HepG2 (cell line): ENCODE measurements around the gene NAPEPLD. TPM values are rescaled to one million over a fixed set of nuclear protein-coding genes. Genes with fewer than 3 reads are reported as not detected.

Experiments
- AKAP8 ChIP-seq: sonication (generic); formaldehyde crosslinking; IDR thresholded peaks from 2 replicates; pipeline ENCODE4 v1.5.1; 2020; ENCODE audit warnings: mild to moderate bottlenecking, missing genetic modification reagents
- BORCS8-MEF2B ChIP-seq: sonication (generic); formaldehyde crosslinking; IDR thresholded peaks from 2 replicates; pipeline ENCODE4 v1.8.0; 2022; ENCODE audit warnings: mild to moderate bottlenecking, missing genetic modification reagents
- CREB1 ChIP-seq, 2 experiments: fragments of 450-650 bp in 1 of 2; IDR thresholded peaks; 2 replicates each; pipeline ENCODE4 v1.6.1; 2016 to 2017; ENCODE audit warnings: control low read depth in 1 of 2, mild to moderate bottlenecking in 1 of 2, missing compliant biosample characterization in 1 of 2, missing genetic modification characterization in 1 of 2
- MTF1 ChIP-seq: sonication (generic); formaldehyde crosslinking; IDR thresholded peaks from 2 replicates; pipeline ENCODE4 v1.5.0; 2020; ENCODE audit warnings: missing genetic modification reagents
- NFYC ChIP-seq: IDR thresholded peaks from 2 replicates; pipeline ENCODE4 v1.6.1; 2016; ENCODE audit warnings: missing genetic modification reagents, missing compliant biosample characterization
- NR2F2 ChIP-seq: IDR thresholded peaks from 2 replicates; pipeline ENCODE4 v1.6.1; 2012; ENCODE audit warnings: low read depth, inconsistent platforms, borderline replicate concordance
- ONECUT2 ChIP-seq: sonication (generic); formaldehyde crosslinking; IDR thresholded peaks from 2 replicates; pipeline ENCODE4 v1.4.0; 2020; ENCODE audit warnings: missing genetic modification reagents
- SP5 ChIP-seq: IDR thresholded peaks from 2 replicates; pipeline ENCODE4 v1.6.1; 2016; ENCODE audit warnings: low read depth, borderline replicate concordance
- ZFP41 ChIP-seq: sonication (generic); formaldehyde crosslinking; IDR thresholded peaks from 2 replicates; pipeline ENCODE4 v1.4.0; 2020; ENCODE audit warnings: mild to moderate bottlenecking, missing genetic modification reagents, borderline replicate concordance
- ZFP62 ChIP-seq: sonication (generic); formaldehyde crosslinking; IDR thresholded peaks from 2 replicates; pipeline ENCODE4 v1.4.0; 2020; ENCODE audit warnings: missing genetic modification reagents
- ZNF569 ChIP-seq: sonication (generic); formaldehyde crosslinking; IDR thresholded peaks from 2 replicates; pipeline ENCODE4 v1.5.0; 2020; ENCODE audit warnings: mild to moderate bottlenecking, missing genetic modification reagents, moderate library complexity, borderline replicate concordance
- ZNF790 ChIP-seq: sonication (generic); formaldehyde crosslinking; IDR thresholded peaks from 2 replicates; pipeline ENCODE4 v1.8.0; 2022; ENCODE audit warnings: missing genetic modification reagents, mild to moderate bottlenecking, borderline replicate concordance
- ZSCAN21 ChIP-seq: sonication (generic); formaldehyde crosslinking; IDR thresholded peaks from 2 replicates; pipeline ENCODE4 v1.8.0; 2022; ENCODE audit warnings: mild to moderate bottlenecking, missing genetic modification reagents, moderate library complexity, borderline replicate concordance
- polyA plus RNA-seq, 8 experiments: library from polyadenylated mRNA; depleted of rRNA in 3 of 8; stranded (reverse) in 7 of 8; unstranded in 1 of 8; fragments of >200 nt; fragmentation: Illumina TruSeq in 4 of 8; extraction: Trizol in 4 of 8; gene quantifications; 2 replicates each; pipeline versions ENCODE4 v1.2.1 to v1.2.3, GENCODE V29; 2011 to 2016; ENCODE audit warnings: low read depth in 4 of 8, missing spikeins in 1 of 8, mixed read lengths in 1 of 8; ENCODE audit not compliant: insufficient read depth in 1 of 8
- total RNA-seq, 5 experiments: library from RNA; depleted of rRNA; stranded (reverse); fragments of >200 nt; fragmentation: Illumina TruSeq; extraction: Trizol; gene quantifications; 2 replicates each; pipeline ENCODE4 v1.2.3, GENCODE V29; 2016; ENCODE audit warnings: low read depth in 1 of 5
- TF ChIP-seq, protein P1 (sequence below): sonication (generic); formaldehyde crosslinking; IDR thresholded peaks from 2 replicates; pipeline ENCODE4 v1.9.0; 2021; ENCODE audit warnings: mild to moderate bottlenecking, missing genetic modification reagents
- TF ChIP-seq, protein P2 (sequence below): sonication (generic); formaldehyde crosslinking; IDR thresholded peaks from 2 replicates; pipeline ENCODE4 v1.4.0; 2020; ENCODE audit warnings: mild to moderate bottlenecking, missing genetic modification reagents
- TF ChIP-seq, protein P3 (sequence below): sonication (generic); formaldehyde crosslinking; IDR thresholded peaks from 2 replicates; pipeline ENCODE4 v1.4.0; 2020; ENCODE audit warnings: mild to moderate bottlenecking, missing genetic modification reagents
- TF ChIP-seq, protein P4 (sequence below): sonication (generic); formaldehyde crosslinking; conservative IDR thresholded peaks from 2 replicates; pipeline ENCODE4 v1.5.0; 2020; ENCODE audit warnings: missing genetic modification reagents
- TF ChIP-seq, protein P5 (sequence below): sonication (generic); formaldehyde crosslinking; IDR thresholded peaks from 2 replicates; pipeline ENCODE4 v1.5.0; 2020; ENCODE audit warnings: mild to moderate bottlenecking, missing genetic modification reagents

NAPEPLD gene
- total and polyA plus RNA-seq, 2 of the 13 experiments (the other 11 are each of a cell fraction or from before 2014, with no cell fraction given): 3.4 to 5.6 TPM

DNA sequence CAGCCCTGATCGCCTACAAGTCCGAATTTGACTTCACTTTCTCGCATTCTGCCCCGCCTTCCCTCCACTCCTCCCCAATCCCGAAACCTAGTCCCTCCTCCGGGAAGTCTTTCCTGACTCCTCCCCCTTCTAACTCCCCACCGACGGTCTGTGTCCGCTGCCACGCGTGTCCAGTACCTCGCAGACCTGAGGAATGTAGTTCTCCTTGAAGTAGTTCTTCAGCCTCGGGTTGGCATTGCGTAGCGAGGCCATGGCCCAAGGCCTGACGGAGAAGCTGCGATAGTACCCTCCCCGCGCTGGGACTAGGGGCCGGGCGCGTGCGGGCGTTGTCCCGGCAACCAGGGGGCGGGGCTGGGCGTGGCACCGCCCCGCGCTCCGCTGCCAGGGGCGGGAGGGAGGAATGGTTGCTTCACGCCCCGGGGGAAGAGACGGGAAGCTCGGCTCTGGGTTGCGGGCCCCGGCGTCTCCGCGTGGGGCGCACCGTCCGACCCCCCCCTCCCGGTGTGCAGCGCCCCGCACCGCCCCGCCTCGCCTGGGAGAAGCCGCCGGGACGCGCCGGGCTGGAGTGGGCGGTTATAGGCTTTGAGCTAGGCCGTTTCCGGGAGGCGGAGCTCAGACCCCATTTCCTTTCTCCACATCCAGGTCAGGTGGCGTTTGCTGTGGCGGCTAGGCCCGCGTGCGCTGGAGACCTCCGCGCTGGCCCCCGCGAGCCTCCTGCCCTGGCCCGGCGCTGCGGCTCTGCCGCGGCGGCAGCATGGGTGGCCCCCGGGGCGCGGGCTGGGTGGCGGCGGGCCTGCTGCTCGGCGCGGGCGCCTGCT lies 74.2 kb downstream of the NAPEPLD start, which contains the start of the genes ARMC10 and FBXL13 (continued):
- no peak for TF ChIP-seq MTF1 (CRISPR knock-in tag)
- no peak for TF ChIP-seq ONECUT2
- TF ChIP-seq ZFP41 (CRISPR knock-in tag): no peak
- TF ChIP-seq NR2F2: no peak
- TF ChIP-seq AKAP8 (CRISPR knock-in tag): no peak; the same call in 1 of the 2 replicates
- no peak for TF ChIP-seq ZFP62 (CRISPR knock-in tag)
- TF ChIP-seq ZSCAN21 (CRISPR knock-in tag): no peak; the same call in 1 of the 2 replicates
- TF ChIP-seq, protein P1, sequence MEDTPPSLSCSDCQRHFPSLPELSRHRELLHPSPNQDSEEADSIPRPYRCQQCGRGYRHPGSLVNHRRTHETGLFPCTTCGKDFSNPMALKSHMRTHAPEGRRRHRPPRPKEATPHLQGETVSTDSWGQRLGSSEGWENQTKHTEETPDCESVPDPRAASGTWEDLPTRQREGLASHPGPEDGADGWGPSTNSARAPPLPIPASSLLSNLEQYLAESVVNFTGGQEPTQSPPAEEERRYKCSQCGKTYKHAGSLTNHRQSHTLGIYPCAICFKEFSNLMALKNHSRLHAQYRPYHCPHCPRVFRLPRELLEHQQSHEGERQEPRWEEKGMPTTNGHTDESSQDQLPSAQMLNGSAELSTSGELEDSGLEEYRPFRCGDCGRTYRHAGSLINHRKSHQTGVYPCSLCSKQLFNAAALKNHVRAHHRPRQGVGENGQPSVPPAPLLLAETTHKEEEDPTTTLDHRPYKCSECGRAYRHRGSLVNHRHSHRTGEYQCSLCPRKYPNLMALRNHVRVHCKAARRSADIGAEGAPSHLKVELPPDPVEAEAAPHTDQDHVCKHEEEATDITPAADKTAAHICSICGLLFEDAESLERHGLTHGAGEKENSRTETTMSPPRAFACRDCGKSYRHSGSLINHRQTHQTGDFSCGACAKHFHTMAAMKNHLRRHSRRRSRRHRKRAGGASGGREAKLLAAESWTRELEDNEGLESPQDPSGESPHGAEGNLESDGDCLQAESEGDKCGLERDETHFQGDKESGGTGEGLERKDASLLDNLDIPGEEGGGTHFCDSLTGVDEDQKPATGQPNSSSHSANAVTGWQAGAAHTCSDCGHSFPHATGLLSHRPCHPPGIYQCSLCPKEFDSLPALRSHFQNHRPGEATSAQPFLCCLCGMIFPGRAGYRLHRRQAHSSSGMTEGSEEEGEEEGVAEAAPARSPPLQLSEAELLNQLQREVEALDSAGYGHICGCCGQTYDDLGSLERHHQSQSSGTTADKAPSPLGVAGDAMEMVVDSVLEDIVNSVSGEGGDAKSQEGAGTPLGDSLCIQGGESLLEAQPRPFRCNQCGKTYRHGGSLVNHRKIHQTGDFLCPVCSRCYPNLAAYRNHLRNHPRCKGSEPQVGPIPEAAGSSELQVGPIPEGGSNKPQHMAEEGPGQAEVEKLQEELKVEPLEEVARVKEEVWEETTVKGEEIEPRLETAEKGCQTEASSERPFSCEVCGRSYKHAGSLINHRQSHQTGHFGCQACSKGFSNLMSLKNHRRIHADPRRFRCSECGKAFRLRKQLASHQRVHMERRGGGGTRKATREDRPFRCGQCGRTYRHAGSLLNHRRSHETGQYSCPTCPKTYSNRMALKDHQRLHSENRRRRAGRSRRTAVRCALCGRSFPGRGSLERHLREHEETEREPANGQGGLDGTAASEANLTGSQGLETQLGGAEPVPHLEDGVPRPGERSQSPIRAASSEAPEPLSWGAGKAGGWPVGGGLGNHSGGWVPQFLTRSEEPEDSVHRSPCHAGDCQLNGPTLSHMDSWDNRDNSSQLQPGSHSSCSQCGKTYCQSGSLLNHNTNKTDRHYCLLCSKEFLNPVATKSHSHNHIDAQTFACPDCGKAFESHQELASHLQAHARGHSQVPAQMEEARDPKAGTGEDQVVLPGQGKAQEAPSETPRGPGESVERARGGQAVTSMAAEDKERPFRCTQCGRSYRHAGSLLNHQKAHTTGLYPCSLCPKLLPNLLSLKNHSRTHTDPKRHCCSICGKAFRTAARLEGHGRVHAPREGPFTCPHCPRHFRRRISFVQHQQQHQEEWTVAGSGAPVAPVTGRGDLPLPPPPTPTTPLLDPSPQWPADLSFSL (CRISPR knock-in tag): no peak
- TF ChIP-seq ZNF569 (CRISPR knock-in tag): no peak
- TF ChIP-seq BORCS8-MEF2B (CRISPR knock-in tag): peak; percentile 91
- TF ChIP-seq SP5 (CRISPR knock-in tag): peak; percentile 72
- no peak for TF ChIP-seq CREB1 (IDR thresholded peaks at IDR 0.05)
- no peak for TF ChIP-seq CREB1 (CRISPR knock-in tag; IDR thresholded peaks at IDR 0.05)
- TF ChIP-seq NFYC (CRISPR knock-in tag): no peak
- TF ChIP-seq, protein P2, sequence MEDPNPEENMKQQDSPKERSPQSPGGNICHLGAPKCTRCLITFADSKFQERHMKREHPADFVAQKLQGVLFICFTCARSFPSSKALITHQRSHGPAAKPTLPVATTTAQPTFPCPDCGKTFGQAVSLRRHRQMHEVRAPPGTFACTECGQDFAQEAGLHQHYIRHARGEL: no peak
- TF ChIP-seq ZNF790 (CRISPR knock-in tag): no peak; the same call in 1 of the 2 replicates
- TF ChIP-seq, protein P3, sequence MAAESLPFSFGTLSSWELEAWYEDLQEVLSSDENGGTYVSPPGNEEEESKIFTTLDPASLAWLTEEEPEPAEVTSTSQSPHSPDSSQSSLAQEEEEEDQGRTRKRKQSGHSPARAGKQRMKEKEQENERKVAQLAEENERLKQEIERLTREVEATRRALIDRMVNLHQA (CRISPR knock-in tag): no peak
- TF ChIP-seq, protein P4, sequence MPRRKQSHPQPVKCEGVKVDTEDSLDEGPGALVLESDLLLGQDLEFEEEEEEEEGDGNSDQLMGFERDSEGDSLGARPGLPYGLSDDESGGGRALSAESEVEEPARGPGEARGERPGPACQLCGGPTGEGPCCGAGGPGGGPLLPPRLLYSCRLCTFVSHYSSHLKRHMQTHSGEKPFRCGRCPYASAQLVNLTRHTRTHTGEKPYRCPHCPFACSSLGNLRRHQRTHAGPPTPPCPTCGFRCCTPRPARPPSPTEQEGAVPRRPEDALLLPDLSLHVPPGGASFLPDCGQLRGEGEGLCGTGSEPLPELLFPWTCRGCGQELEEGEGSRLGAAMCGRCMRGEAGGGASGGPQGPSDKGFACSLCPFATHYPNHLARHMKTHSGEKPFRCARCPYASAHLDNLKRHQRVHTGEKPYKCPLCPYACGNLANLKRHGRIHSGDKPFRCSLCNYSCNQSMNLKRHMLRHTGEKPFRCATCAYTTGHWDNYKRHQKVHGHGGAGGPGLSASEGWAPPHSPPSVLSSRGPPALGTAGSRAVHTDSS (CRISPR knock-in tag): no peak
- TF ChIP-seq, protein P5, sequence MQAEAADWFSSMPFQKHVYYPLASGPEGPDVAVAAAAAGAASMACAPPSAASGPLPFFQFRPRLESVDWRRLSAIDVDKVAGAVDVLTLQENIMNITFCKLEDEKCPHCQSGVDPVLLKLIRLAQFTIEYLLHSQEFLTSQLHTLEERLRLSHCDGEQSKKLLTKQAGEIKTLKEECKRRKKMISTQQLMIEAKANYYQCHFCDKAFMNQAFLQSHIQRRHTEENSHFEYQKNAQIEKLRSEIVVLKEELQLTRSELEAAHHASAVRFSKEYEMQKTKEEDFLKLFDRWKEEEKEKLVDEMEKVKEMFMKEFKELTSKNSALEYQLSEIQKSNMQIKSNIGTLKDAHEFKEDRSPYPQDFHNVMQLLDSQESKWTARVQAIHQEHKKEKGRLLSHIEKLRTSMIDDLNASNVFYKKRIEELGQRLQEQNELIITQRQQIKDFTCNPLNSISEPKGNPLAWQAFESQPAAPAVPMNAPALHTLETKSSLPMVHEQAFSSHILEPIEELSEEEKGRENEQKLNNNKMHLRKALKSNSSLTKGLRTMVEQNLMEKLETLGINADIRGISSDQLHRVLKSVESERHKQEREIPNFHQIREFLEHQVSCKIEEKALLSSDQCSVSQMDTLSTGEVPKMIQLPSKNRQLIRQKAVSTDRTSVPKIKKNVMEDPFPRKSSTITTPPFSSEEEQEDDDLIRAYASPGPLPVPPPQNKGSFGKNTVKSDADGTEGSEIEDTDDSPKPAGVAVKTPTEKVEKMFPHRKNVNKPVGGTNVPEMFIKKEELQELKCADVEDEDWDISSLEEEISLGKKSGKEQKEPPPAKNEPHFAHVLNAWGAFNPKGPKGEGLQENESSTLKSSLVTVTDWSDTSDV (CRISPR knock-in tag): no peak; the same call in 1 of the 2 replicates
